H9 (cell line): ENCODE results near the gene WDR87. TPM values are rescaled to one million over a fixed set of nuclear protein-coding genes. Genes with fewer than 3 reads are reported as not detected.
A peak's percentile ranks its signal among the peaks of the same experiment; 100 is the strongest.

ENCODE experiments used
- DNase-seq: peaks from one replicate; pipeline ENCODE4 v3.0.0-alpha.2; 2017
- H2AFZ ChIP-seq: one replicate; pipeline ENCODE4 v1.6.1; 2013; ENCODE audit warnings: mild to moderate bottlenecking, low read length, control low read depth, moderate library complexity
- H2AK5ac ChIP-seq: 2 replicates; pipeline ENCODE4 v1.6.1; 2013; ENCODE audit warnings: low read length, control low read depth, mixed read lengths; ENCODE audit not compliant: insufficient read length
- H2BK120ac ChIP-seq: one replicate; pipeline ENCODE4 v1.6.1; 2013; ENCODE audit warnings: low read depth, mild to moderate bottlenecking, low read length, control low read depth, inconsistent platforms; ENCODE audit not compliant: poor library complexity, severe bottlenecking
- H2BK12ac ChIP-seq: 2 replicates; pipeline ENCODE4 v1.6.1; 2013; ENCODE audit warnings: low read length, control low read depth, mixed read lengths, low read depth; ENCODE audit not compliant: insufficient read length
- H2BK15ac ChIP-seq: 2 replicates; pipeline ENCODE4 v1.6.1; 2013; ENCODE audit warnings: low read depth, low read length, control low read depth
- H2BK20ac ChIP-seq: one replicate; pipeline ENCODE4 v1.6.1; 2013; ENCODE audit warnings: low read depth, mild to moderate bottlenecking, low read length, control low read depth, inconsistent platforms; ENCODE audit not compliant: poor library complexity, severe bottlenecking
- H2BK5ac ChIP-seq: 2 replicates; pipeline ENCODE4 v1.6.1; 2013; ENCODE audit warnings: low read length, control low read depth, mixed read lengths; ENCODE audit not compliant: insufficient read length
- H3K14ac ChIP-seq: 2 replicates; pipeline ENCODE4 v1.6.1; 2013; ENCODE audit warnings: low read length, control low read depth; ENCODE audit not compliant: insufficient read depth
- H3K18ac ChIP-seq: 2 replicates; pipeline ENCODE4 v1.6.1; 2013; ENCODE audit warnings: low read depth, mild to moderate bottlenecking, mixed read lengths, low read length, control low read depth; ENCODE audit not compliant: insufficient read length
- H3K23ac ChIP-seq: 2 replicates; pipeline ENCODE4 v1.6.1; 2013; ENCODE audit warnings: low read length, control low read depth, mixed read lengths, low read depth; ENCODE audit not compliant: insufficient read length
- H3K23me2 ChIP-seq: 2 replicates; pipeline ENCODE4 v1.6.1; 2013; ENCODE audit warnings: low read depth, mild to moderate bottlenecking, mixed read lengths, low read length, control low read depth; ENCODE audit not compliant: insufficient read length, poor library complexity, severe bottlenecking
- H3K27ac ChIP-seq: 2 replicates; pipeline ENCODE4 v1.5.1; 2013; ENCODE audit warnings: low read length, control low read depth, mixed read lengths, low read depth; ENCODE audit not compliant: insufficient read length
- H3K27me3 ChIP-seq: 2 replicates; pipeline ENCODE4 v1.6.1; 2013; ENCODE audit warnings: low read length, control low read depth, inconsistent platforms; ENCODE audit not compliant: insufficient read depth
- H3K4ac ChIP-seq: 2 replicates; pipeline ENCODE4 v1.6.1; 2013; ENCODE audit warnings: low read depth, mild to moderate bottlenecking, control low read depth, inconsistent platforms, low read length, moderate library complexity
- H3K4me1 ChIP-seq: 2 replicates; pipeline ENCODE4 v1.6.1; 2013; ENCODE audit warnings: low read length, control low read depth, inconsistent platforms; ENCODE audit not compliant: insufficient read depth
- H3K4me2 ChIP-seq: 2 replicates; pipeline ENCODE4 v1.6.1; 2013; ENCODE audit warnings: low read length, control low read depth, mixed read lengths; ENCODE audit not compliant: insufficient read length, insufficient read depth
- H3K56ac ChIP-seq: 2 replicates; pipeline ENCODE4 v1.6.1; 2013; ENCODE audit warnings: low read depth, mild to moderate bottlenecking, mixed read lengths, low read length, control low read depth; ENCODE audit not compliant: insufficient read length
- H3K79me1 ChIP-seq: 2 replicates; pipeline ENCODE4 v1.6.1; 2013; ENCODE audit warnings: low read depth, mild to moderate bottlenecking, moderate library complexity, low read length, control low read depth, inconsistent platforms; ENCODE audit not compliant: insufficient read depth, poor library complexity, severe bottlenecking
- H3K79me2 ChIP-seq: 2 replicates; pipeline ENCODE4 v1.6.1; 2013; ENCODE audit warnings: low read length, control low read depth, inconsistent platforms; ENCODE audit not compliant: insufficient read depth
- H3K9ac ChIP-seq: 2 replicates; pipeline ENCODE4 v1.6.1; 2013; ENCODE audit warnings: low read length, control low read depth, mixed read lengths; ENCODE audit not compliant: insufficient read length; ENCODE audit errors: extremely low read depth
- H3K9me3 ChIP-seq: one replicate; pipeline ENCODE4 v1.6.1; 2013; ENCODE audit warnings: low read depth, low read length, inconsistent platforms; ENCODE audit not compliant: control insufficient read depth
- H3T11ph ChIP-seq: one replicate; pipeline ENCODE4 v1.6.1; 2013; ENCODE audit warnings: mild to moderate bottlenecking, low read length, control low read depth, inconsistent platforms
- H4K20me1 ChIP-seq: one replicate; pipeline ENCODE4 v1.6.1; 2013; ENCODE audit not compliant: control insufficient read depth, insufficient read length, insufficient read depth
- H4K5ac ChIP-seq: 2 replicates; pipeline ENCODE4 v1.6.1; 2013; ENCODE audit warnings: low read depth, mild to moderate bottlenecking, mixed read lengths, low read length, control low read depth; ENCODE audit not compliant: insufficient read length
- H4K8ac ChIP-seq: replicated peaks from 2 replicates; pipeline ENCODE4 v1.6.1; 2013; ENCODE audit warnings: low read length, control low read depth, mixed read lengths, low read depth; ENCODE audit not compliant: insufficient read length
- H4K91ac ChIP-seq: 2 replicates; pipeline ENCODE4 v1.6.1; 2013; ENCODE audit warnings: low read depth, mild to moderate bottlenecking, moderate library complexity, mixed read lengths, low read length, control low read depth; ENCODE audit not compliant: insufficient read length
- H3K27ac Mint-ChIP-seq, 3 experiments: 2 replicates in 2 of 3; 3 replicates in 1 of 3; pipeline ENCODE4 v1.8.0; 2020 to 2021; ENCODE audit warnings: mixed read lengths in 3 of 3, mild to moderate bottlenecking in 1 of 3, moderate library complexity in 1 of 3
- H3K27me3 Mint-ChIP-seq: 2 replicates; pipeline ENCODE4 v1.8.0; 2021; ENCODE audit warnings: low read depth, mild to moderate bottlenecking, moderate library complexity, mixed read lengths
- H3K36me3 Mint-ChIP-seq, 3 experiments: 2 replicates in 2 of 3; 3 replicates in 1 of 3; pipeline ENCODE4 v1.8.0; 2020 to 2021; ENCODE audit warnings: low read depth in 3 of 3, mixed read lengths in 3 of 3; ENCODE audit not compliant: insufficient read depth in 1 of 3
- H3K4me1 Mint-ChIP-seq, 2 experiments: 2 replicates each; pipeline ENCODE4 v1.8.0; 2020; ENCODE audit warnings: mixed read lengths in 2 of 2
- H3K4me3 Mint-ChIP-seq, 2 experiments: 2 replicates in 1 of 2; 3 replicates in 1 of 2; pipeline ENCODE4 v1.8.0; 2020 to 2021; ENCODE audit warnings: mild to moderate bottlenecking in 2 of 2, mixed read lengths in 2 of 2, moderate library complexity in 1 of 2
- H3K9me3 Mint-ChIP-seq, 2 experiments: 2 replicates in 1 of 2; 3 replicates in 1 of 2; pipeline ENCODE4 v1.8.0; 2020; ENCODE audit warnings: mild to moderate bottlenecking in 2 of 2, mixed read lengths in 2 of 2, moderate library complexity in 1 of 2
- CTCF ChIP-seq: fragments of 200-600 bp; sonication (generic); conservative IDR thresholded peaks from 3 replicates; pipeline ENCODE4 v1.8.0; 2021; ENCODE audit warnings: antibody characterized with exemption, mild to moderate bottlenecking
- WGBS: extraction: QIAGEN DNeasy Blood & Tissue Kit; methylation state at CpG from one replicate; pipeline ENCODE4 v1.1.7; 2013; ENCODE audit warnings: missing lambda C conversion rate, low lambda C conversion rate, mixed read lengths; ENCODE audit not compliant: insufficient read length; ENCODE audit errors: extremely low coverage; 5-methylcytosine and 5-hydroxymethylcytosine counted together
- total RNA-seq: library from RNA; stranded (reverse); gene quantifications from 2 replicates; pipeline ENCODE4 v1.2.1, GENCODE V29; 2021

WDR87 gene
- total RNA-seq, 1 experiment from 2014 or later = not detected

DNA sequence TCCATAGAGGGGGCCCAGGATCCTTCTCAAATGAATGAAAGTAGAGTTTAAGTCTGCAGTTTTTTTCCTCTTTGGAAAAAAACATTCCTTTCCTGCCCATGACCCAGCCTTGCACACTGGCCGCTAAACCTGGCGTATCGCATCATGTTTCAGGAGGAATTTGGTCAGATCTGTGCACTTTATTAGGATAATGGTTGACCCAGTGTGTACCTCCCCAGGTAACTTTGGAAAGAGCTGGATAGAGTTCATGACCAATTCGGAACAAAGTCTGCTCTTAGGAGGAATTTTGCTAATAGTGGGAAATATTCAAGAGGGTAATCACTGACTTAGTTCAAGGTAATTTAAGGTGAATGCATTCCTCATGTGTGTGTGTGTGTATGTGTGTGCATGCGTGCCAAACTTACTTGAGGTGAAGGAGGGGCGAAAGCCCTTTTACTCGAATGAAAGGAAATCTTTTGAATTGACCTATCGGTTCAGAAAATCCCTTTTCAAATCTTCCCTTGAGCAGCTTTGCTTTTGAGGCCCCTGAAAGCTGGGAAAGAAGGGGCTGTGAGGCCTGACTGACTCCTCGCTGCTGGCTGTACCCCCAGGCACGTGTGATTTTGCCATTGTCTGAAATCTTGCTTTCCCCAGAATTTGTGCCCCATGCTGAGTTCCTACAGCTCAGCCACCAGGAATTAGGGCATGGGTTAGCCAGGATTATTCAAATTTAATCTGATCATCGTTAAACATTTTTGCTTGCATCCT is 47.0 kb upstream of the WDR87 start:
- peaks cover 2% of the 10 kb centered on the region in 2 experiments; a peak in 1 of 5 replicates for H3K9me3 Mint-ChIP-seq
- Histone ChIP-seq H3K9ac (no peak overlapping the region), H3K27me3 (no peaks in the 10 kb centered on the region), H4K8ac (peak overlapping the region; percentile 72), H4K91ac (no peak overlapping the region), H3K56ac (no peak overlapping the region), H2BK120ac (no peak overlapping the region), H3K23me2 (no peaks in the 10 kb centered on the region), H4K20me1 (no peaks in the 10 kb centered on the region), H2AK5ac (no peak overlapping the region), H3K79me2 (peaks cover 2% of the 10 kb centered on the region; the same call in 1 of the 2 replicates), H3K18ac (no peak overlapping the region), H2BK5ac (no peak overlapping the region), H3T11ph (no peak overlapping the region), H3K79me1 (peaks cover 4% of the 10 kb centered on the region), H2BK15ac (no peak overlapping the region), H3K4ac (no peak overlapping the region), H3K4me1 (peaks cover 7% of the 10 kb centered on the region; the same call in 1 of the 2 replicates), H3K27ac (no peak overlapping the region), H2BK20ac (no peak overlapping the region), H3K9me3 (no peaks in the 10 kb centered on the region), H3K4me2 (no peak overlapping the region), H2BK12ac (no peak overlapping the region), H2AFZ (no peak overlapping the region), H3K14ac (peak overlapping the region; percentile 73; the same call in 1 of the 2 replicates), H3K23ac (no peak overlapping the region), H4K5ac (no peak overlapping the region)
- H3K4me3 Mint-ChIP-seq = no peak overlapping the region
- H3K27ac Mint-ChIP-seq = peak overlapping the region; percentile 83 to 96 (median 94)
- no peaks in the 10 kb centered on the region; the same call in 1 of the 2 replicates for H3K27me3 Mint-ChIP-seq
- peaks cover 42 to 46% of the 10 kb centered on the region in 2 experiments for H3K4me1 Mint-ChIP-seq
- no peak for DNase-seq
- no peak for TF ChIP-seq CTCF
- no CpG with 5 or more reads among the region's 11 CpGs for WGBS
- H3K36me3 Mint-ChIP-seq = peaks cover 2 to 8% (median 2%) of the 10 kb centered on the region in 3 experiments; a peak in 3 of 7 replicates
